Activated T-cell treated with anti-CD3 and anti-CD28 coated beads, Interleukin-2, amount 50 U/mL, for 72 hours (primary cell): ENCODE measurements around the gene HOXA13. TPM values are rescaled to one million over a fixed set of nuclear protein-coding genes. Genes with fewer than 3 reads are reported as not detected.

Source experiments
- ATAC-seq, 2 donors: fragments of 150-1000 bp; cut with Tn5 transposase; replicated peaks in 1 of 2; 2 replicates each; pipeline ENCODE4 v1.10.0; 2021; ENCODE audit warnings: moderate library complexity in 2 of 2, mild to moderate bottlenecking in 1 of 2
- DNase-seq, 2 donors: peaks; one replicate each; pipeline ENCODE4 v3.0.0; 2021 to 2022; ENCODE audit warnings: mixed read lengths in 1 of 2
- H3K27ac Mint-ChIP-seq: one replicate; pipeline ENCODE4 v1.8.0; 2022; ENCODE audit warnings: mild to moderate bottlenecking, moderate library complexity, mixed read lengths
- H3K27me3 Mint-ChIP-seq: one replicate; pipeline ENCODE4 v1.8.0; 2022; ENCODE audit warnings: low read depth, mixed read lengths
- H3K36me3 Mint-ChIP-seq, 2 donors: one replicate each; pipeline ENCODE4 v1.8.0; 2022; ENCODE audit warnings: mixed read lengths in 2 of 2, mild to moderate bottlenecking in 1 of 2; ENCODE audit not compliant: insufficient read depth in 2 of 2
- H3K4me1 Mint-ChIP-seq: one replicate; pipeline ENCODE4 v1.8.0; 2022; ENCODE audit warnings: low read depth, mixed read lengths
- H3K4me3 Mint-ChIP-seq, 2 donors: one replicate each; pipeline ENCODE4 v1.8.0; 2022; ENCODE audit warnings: mild to moderate bottlenecking in 2 of 2, mixed read lengths in 2 of 2, moderate library complexity in 2 of 2
- H3K9me3 Mint-ChIP-seq, 2 donors: one replicate each; pipeline ENCODE4 v1.8.0; 2022; ENCODE audit warnings: mixed read lengths in 2 of 2
- total RNA-seq, 2 donors: library from RNA; stranded (reverse); gene quantifications; one replicate each; pipeline ENCODE4 v1.2.3, GENCODE V29; 2022

HOXA13 gene
- total RNA-seq, 2 donors from 2014 or later: not detected

DNA sequence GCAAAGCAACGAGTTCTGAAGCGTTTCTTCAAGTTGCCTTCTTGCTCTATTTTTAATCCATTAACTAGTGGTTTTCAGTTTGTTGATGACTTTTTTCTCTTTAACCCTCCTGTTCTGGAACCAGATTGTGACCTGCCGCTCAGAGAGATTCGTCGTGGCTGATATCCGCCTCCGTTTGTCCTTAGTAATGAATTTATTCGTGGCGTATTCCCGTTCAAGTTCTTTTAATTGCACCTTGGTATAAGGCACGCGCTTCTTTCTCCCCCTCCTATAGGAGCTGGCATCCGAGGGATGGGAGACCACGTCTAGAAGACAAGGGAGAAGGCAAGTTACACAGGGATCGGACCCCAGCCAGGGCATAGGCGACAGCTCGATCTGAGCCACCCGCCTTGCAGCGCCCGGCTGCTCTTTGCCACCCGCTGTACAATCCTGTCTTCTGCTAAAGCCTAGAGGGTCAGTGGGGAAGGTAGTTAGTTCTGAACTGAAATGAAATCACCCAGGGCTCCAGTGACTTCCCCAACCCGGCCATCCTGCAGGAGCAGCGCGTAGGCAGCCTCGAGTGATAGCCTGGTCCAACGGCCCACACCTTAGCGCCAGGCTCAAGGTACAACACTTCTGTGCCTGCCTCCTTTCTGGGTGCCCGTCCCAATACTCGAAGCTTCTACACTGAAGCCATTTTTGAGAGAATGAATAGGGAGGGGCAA, 1.6 kb downstream of the HOXA13 start:
- Mint-ChIP-seq H3K4me3 (peak overlapping the region in 1 of 2 donors; percentile 28), H3K36me3 (no peaks in the 10 kb centered on the region), H3K27ac (no peak overlapping the region), H3K27me3 (peaks cover 87% of the 10 kb centered on the region), H3K4me1 (peaks cover 42% of the 10 kb centered on the region), H3K9me3 (no peaks in the 10 kb centered on the region)
- ATAC-seq (no peak), DNase-seq (no peak)

DNA sequence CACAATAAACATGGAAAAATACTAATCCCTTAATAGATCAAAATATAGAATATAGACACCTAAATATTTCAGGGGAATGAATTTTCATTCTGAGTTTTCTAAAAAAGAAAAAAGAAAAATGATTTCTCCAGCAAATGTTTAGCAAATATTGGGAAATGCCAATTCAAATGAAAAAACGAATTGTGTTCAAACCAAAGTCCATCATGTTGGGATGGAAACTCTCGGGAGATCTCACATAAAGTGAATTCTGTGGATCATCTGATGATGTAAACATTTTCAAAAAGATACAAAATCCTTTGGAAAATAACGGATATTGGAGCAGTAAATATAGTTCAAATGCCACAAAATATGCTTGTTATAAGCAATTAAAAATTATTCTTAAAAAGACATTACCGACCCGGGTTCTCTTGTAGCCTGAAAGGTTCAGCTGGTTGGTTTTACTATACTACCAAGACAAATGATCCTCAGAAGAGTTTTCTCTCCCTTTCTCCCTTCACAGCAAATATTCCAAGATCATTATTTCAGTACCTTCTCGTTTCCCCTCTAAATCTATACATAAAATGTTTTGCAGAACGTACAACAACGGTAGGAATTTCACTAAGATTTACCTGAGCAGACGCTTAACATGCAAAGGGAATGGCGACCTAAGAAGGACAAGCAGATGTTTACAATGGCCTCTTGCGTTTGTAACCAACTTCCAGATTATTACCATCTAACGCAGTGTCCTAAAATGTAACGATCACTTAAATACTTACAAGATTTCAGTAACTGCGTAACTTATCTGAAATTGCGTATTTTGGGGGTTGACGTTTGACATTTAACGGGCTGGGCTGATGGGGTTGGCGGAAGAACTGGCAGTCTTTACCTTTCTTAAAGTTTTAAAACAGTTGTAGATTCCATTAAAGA, 2.5 kb downstream of the HOXA13 start:
- H3K27me3 Mint-ChIP-seq: peaks cover 81% of the 10 kb centered on the region
- no peak for DNase-seq
- H3K36me3 Mint-ChIP-seq: no peaks in the 10 kb centered on the region
- H3K27ac Mint-ChIP-seq: peak overlapping the region; percentile 1
- no peak overlapping the region for H3K4me3 Mint-ChIP-seq
- peaks cover 44% of the 10 kb centered on the region for H3K4me1 Mint-ChIP-seq
- no peaks in the 10 kb centered on the region for H3K9me3 Mint-ChIP-seq
- no peak for ATAC-seq

DNA sequence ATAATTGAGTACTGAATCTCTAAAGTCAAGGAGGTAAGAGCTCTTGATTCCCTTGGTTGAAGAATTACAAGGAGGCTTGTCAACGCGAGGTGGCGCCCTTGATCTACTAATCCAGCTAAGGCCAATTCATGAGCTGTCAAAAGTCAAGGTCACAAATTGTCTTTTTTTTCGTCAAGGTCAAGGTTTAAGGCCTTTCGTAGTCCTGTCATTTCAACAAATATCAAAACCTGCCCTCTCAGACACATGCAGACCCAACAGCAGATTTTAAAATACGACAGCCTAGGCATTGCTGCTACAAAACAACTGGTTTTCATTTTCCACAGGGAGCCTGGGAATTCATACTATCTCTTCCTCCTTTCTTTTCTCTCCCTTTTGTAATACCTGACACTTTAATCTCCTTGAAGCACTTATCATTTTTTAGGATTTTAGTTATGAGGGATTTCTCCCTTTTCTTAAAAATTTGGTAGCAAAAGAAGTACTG, 3.6 kb downstream of the HOXA13 start:
- DNase-seq (peak; percentile 85), ATAC-seq (peak; percentile 43 to 49)
- Mint-ChIP-seq H3K4me1 (peaks cover 35% of the 10 kb centered on the region), H3K27ac (peak overlapping the region; percentile 85), H3K27me3 (peaks cover 80% of the 10 kb centered on the region), H3K4me3 (no peak overlapping the region), H3K36me3 (no peaks in the 10 kb centered on the region), H3K9me3 (no peaks in the 10 kb centered on the region)

DNA sequence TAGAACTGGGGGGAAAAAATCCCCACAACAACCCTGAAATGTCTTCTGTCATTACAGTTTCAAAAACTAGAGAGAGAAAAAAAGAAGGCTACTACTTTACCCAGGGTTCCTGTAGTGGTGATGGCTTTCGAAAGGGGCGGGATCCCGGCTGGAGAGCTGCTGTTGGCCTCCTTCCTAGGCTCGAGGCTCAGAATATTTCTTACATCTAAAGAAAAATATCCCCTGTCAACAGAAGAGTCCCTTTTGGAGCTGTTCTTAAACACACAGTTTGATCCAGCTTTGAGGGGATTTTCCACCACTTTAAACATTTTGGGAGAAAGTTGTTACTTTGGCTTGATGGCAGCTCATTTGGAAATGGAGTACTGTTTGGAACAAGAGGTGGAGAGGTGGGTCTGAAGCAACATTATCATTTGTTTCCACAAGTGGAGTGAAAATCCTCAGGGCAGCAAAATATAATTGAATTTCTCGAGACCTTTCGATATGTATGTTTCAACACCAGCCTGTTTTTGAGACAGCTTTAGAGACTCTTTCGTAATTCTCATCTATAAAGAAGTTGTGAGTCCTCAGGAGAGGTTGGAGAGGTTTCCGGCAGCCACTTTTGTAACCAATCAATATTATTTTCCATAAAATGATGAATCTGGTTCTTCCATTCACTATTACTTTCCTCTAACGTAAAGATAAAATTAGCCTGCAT, 5.1 kb downstream of the HOXA13 start:
- peaks cover 29% of the 10 kb centered on the region for H3K4me1 Mint-ChIP-seq
- H3K27ac Mint-ChIP-seq: no peak overlapping the region
- no peaks in the 10 kb centered on the region for H3K36me3 Mint-ChIP-seq
- H3K27me3 Mint-ChIP-seq: peaks cover 85% of the 10 kb centered on the region
- no peak overlapping the region for H3K4me3 Mint-ChIP-seq
- no peak for DNase-seq
- no peaks in the 10 kb centered on the region for H3K9me3 Mint-ChIP-seq
- ATAC-seq: no peak

DNA sequence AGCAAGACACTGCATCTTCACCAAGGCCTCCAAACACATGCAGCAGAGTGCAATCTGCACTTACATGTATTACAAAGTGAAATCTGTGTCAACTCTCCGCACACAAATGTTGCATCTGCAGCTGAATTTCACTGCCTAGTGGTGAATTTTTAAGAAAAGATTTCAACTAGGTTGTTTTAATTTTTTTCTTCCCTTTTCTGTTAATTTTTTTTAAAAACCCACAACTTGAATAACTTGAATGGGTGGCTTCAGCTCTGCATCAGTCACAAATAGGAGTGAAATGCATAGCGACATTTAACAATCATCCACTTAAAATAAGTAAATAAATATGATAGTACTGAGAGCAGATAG, 5.9 kb downstream of the HOXA13 start:
- DNase-seq: no peak
- no peaks in the 10 kb centered on the region for H3K9me3 Mint-ChIP-seq
- no peak overlapping the region for H3K27ac Mint-ChIP-seq
- no peak for ATAC-seq
- peaks cover 32% of the 10 kb centered on the region for H3K4me1 Mint-ChIP-seq
- no peaks in the 10 kb centered on the region for H3K36me3 Mint-ChIP-seq
- peak overlapping the region; percentile 42 to 51 for H3K4me3 Mint-ChIP-seq
- peaks cover 92% of the 10 kb centered on the region for H3K27me3 Mint-ChIP-seq

DNA sequence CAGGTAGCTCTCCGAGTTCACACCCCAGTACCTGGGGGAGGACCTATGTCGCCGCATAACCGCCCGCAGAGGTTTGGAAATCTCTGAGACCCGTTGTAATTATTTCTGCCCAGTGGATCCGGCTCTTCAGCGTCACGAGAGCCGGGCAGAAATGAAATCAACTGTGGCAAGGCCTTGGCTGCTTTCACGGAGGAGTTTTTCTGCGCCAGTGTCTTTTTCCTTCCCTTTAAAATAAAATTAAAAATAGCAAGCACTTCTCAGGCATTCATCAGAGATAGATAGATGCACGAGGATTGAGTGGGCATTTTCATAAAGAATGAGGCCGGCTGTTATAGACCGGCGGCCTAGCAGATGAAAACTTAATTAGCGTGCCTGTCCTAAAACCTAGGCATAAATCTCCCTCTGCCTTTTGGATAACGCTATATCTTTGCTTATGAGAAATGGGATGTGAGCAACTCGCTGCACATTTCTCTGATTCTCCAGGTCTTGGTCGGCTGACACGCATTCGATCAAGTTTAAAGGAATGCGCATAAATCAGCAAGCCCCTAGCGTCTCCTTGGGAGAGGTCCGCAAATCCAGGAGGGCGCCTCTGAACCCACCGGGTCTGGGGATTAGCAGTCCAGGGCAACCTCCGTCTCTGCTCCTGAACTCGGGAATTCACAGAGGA, 6.4 kb downstream of the HOXA13 start:
- Mint-ChIP-seq H3K27me3 (peaks cover 92% of the 10 kb centered on the region), H3K36me3 (no peaks in the 10 kb centered on the region), H3K4me3 (peak overlapping the region; percentile 42 to 51), H3K9me3 (no peaks in the 10 kb centered on the region), H3K27ac (no peak overlapping the region), H3K4me1 (peaks cover 34% of the 10 kb centered on the region)
- DNase-seq (no peak), ATAC-seq (no peak)

DNA sequence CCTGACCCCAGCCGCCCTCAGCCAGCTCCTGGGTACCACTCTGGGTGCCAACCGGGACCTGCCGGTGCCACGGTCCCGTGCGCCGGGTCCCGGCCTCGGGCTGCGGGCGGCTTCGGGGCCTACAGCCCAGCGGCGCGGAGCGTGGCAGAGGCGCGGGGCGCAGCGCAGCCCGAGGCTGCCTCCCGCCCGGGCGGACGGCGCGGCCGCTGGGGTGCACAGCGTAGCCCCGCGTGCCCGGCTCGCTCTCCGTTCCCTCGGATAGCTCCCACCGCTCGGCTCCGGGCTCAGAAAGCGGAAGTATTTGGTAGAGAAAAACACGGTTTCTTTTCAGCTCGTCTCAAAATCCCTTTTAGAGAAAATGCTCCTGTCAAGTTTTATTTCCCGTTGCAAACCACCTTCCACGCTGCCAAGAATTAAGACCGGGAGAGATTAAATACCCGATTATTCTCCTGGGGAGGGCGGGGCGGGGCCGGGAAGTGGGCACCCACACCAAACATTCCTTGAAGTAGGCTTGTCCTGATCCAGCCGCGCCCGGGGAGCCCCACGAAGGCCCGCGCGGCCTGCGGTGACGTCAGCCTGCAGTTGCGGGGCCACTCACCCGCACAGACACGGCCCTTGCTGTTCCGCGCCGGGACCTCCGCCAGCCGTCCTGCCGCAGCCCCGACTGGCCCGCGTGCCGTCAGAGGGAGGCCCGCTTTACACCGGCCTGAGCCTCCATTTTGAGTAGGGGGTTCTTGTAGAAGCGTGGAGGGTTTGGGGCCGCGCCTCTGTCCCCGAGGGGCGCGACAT, 7.2 kb downstream of the HOXA13 start:
- peak; percentile 51 to 58 for ATAC-seq
- peaks cover 36% of the 10 kb centered on the region for H3K4me1 Mint-ChIP-seq
- no peaks in the 10 kb centered on the region for H3K9me3 Mint-ChIP-seq
- DNase-seq: no peak
- H3K4me3 Mint-ChIP-seq: peak overlapping the region; percentile 73 to 75
- H3K27ac Mint-ChIP-seq: no peak overlapping the region
- no peaks in the 10 kb centered on the region for H3K36me3 Mint-ChIP-seq
- peaks cover 92% of the 10 kb centered on the region for H3K27me3 Mint-ChIP-seq

DNA sequence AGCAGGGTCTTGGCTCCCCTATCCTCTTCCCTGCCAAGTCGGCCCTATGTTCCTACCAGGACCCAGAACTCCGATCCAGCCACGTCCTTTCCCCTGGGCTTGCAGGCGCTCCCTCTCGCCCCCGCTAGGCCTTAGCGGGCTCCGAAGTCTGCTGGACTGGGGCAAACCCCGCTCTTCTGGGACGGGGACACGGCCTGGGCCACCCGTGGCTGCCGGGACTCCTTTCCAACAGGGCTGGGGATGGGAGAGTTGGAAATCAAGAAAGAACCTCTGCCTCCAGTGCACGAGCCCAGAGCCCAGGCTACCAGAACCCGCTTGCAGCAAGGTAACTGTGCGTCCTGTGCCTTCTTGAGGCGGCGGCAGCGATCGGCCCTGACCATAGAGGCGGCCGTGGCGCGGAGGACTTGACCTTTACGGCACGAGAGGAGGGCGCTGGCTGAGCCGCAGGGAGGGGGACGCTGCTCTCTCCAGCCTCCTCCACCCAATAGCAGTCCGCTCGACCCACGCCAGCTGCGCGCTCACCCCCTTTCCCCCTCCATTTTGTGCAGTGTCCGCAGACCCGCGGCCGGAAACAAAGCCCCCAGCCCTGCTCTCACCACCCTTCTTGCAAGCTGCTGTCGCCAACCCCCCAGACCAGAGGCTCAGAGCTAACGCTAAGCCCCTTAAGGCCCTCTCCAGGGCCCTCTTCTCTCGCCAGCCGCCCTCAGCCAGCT, 7.9 kb downstream of the HOXA13 start:
- peak in 1 of 2 donors; percentile 10 for ATAC-seq
- H3K27ac Mint-ChIP-seq: no peak overlapping the region
- no peak for DNase-seq
- H3K9me3 Mint-ChIP-seq: no peaks in the 10 kb centered on the region
- H3K4me3 Mint-ChIP-seq: peak overlapping the region; percentile 73 to 75
- H3K36me3 Mint-ChIP-seq: no peaks in the 10 kb centered on the region
- peaks cover 41% of the 10 kb centered on the region for H3K4me1 Mint-ChIP-seq
- peaks cover 92% of the 10 kb centered on the region for H3K27me3 Mint-ChIP-seq

DNA sequence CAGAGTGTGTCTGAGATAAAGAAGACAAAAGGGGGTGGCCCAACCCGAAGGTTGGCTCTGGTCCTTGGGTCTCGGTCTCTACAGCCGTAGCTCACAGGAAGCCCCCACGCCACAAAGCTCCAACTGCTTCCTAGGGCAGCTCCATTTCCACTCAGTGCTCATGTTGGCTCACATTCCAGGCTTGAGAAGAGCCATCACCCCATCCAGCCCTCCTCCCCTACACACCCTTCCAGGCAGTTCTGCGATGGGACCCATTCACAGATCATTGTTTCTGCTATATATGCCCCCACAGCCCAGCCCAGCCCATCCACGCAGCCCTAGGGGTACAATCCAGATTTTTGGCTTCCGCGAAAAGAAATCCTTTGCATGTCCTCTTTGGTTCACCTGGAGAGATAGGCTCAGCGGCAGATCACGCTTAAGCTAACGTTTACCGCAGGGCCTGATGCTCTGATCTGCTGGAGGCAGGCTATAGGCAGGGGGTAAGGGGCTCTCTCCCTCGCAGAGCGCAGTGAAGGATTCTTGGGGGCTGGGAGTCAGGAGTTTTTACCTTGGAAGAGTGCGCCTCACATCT, 8.6 kb downstream of the HOXA13 start:
- DNase-seq (no peak), ATAC-seq (no peak)
- Mint-ChIP-seq H3K4me3 (no peak overlapping the region), H3K9me3 (no peaks in the 10 kb centered on the region), H3K27ac (no peak overlapping the region), H3K36me3 (no peaks in the 10 kb centered on the region), H3K4me1 (peaks cover 43% of the 10 kb centered on the region), H3K27me3 (peaks cover 92% of the 10 kb centered on the region)

DNA sequence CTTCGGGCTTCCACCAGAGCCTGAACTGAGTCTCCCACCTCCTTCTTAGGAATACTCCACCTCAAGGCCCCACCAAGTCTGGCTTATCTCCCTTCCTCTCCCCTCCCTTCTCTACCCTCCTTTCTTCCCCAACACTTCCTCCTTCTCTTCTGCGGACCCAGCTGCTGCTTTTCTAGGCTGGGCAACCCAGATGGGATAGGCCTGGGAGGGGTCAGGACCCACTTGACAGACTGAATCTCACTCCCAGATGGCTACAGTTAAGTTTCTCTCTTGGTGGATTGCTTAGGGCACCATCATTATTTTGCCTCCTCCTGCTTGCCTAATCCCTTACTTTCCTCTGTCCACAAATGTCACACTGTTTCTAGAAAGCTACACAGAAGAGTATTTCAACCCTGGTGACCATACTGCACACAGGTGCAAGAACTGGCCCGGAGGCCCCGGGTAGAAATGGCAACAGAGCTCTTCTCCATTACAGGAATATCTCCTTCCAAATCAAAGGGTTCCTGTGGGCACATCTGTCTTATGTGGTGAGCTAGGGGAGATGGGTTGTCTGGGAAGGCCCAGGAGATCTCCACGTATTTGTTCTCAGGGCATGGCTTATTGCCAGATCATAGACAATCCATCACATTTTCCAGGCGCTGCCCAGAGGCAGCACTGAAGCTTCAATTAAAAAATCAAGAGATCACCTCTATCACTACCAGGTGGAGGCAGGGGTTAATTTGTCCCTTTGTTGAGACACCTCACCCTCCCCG, 9.7 kb downstream of the HOXA13 start:
- no peaks in the 10 kb centered on the region for H3K9me3 Mint-ChIP-seq
- DNase-seq (no peak), ATAC-seq (no peak)
- H3K36me3 Mint-ChIP-seq: no peaks in the 10 kb centered on the region
- H3K4me1 Mint-ChIP-seq: peaks cover 54% of the 10 kb centered on the region
- no peak overlapping the region for H3K4me3 Mint-ChIP-seq
- no peak overlapping the region for H3K27ac Mint-ChIP-seq
- peaks cover 93% of the 10 kb centered on the region for H3K27me3 Mint-ChIP-seq
